ENCODE data around the gene PTPN4.

GRCh38 chr2:119862127-119862889 lies 102.6 kb downstream of the PTPN4 start:
- TF ChIP-seq POLR2A (IDR thresholded peaks at IDR 0.05): no peak
- TF ChIP-seq CTCF (IDR thresholded peaks at IDR 0.05): no peak
